ENCODE results near the gene RAB44. TPM values are rescaled to one million over a fixed set of nuclear protein-coding genes. Genes with fewer than 3 reads are reported as not detected.

Gene RAB44
- total RNA-seq, 1 experiment from 2014 or later = not detected

GRCh38 chr6:36682328-36683144 is 15.1 kb upstream of the RAB44 start:
- in situ Hi-C loops (cut with HindIII; ENCODE audit: low pct_unique_long_range_greater_than_20kb, low sequenced_read_pairs) = no loop called here
- no peak for DNase-seq (ENCODE audit: low read depth, low spot score)

DNA sequence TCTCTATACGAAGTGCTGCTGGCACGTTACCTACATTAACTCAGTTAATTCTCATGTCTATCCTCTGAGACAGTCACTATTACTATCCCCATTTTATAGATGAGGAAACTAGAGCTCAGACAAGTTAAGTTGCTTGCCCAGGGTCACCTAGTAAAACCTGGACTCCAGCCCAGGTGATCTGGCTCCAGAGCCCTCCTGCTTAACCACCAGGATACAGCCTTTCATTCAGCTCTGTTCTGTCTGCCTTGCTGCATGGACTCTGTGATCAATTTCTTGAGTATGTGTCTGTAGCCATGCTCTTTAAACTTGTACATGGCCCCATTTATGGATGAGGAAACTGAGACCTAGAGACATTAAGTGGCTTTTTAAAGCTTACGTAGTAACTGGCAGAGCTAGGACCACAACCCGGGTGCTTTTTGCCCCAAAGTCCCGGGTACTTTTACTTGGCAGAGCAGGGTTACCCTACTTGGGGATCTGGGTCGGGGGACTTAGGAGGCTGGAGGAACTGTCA is 14.4 kb upstream of the RAB44 start:
- in situ Hi-C loops (cut with HindIII; ENCODE audit: low pct_unique_long_range_greater_than_20kb, low sequenced_read_pairs) = no loop called here

DNA sequence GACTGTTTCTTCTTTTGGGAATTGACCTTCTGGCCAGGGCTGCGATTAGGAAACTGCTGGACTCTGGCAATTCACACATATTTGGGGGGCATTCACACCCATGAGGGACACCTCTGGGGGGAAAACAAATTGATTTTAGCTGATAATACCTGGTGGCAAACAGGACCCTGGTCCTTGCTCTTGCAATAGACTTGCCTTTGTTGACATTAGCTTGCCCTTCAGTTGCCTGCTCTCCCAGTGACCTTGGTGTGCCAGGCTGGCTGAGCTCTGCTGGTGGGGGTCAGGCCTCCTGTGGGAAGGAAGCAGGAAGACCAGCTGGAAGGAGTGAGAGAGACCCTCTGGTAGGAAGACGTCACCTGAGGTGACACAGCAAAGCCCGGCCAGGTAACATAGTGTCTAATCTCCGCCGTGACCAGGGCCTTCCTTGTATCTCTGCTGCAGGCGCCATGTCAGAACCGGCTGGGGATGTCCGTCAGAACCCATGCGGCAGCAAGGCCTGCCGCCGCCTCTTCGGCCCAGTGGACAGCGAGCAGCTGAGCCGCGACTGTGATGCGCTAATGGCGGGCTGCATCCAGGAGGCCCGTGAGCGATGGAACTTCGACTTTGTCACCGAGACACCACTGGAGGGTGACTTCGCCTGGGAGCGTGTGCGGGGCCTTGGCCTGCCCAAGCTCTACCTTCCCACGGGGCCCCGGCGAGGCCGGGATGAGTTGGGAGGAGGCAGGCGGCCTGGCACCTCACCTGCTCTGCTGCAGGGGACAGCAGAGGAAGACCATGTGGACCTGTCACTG is 13.8 kb upstream of the RAB44 start:
- in situ Hi-C loops (cut with HindIII; ENCODE audit: low pct_unique_long_range_greater_than_20kb, low sequenced_read_pairs) = no loop called here
- no peak for DNase-seq (ENCODE audit: low read depth, low spot score)

More for the DNA sequence above, 14.4 kb upstream of the RAB44 start:
- DNase-seq (ENCODE audit: low read depth, low spot score) = no peak

DNA sequence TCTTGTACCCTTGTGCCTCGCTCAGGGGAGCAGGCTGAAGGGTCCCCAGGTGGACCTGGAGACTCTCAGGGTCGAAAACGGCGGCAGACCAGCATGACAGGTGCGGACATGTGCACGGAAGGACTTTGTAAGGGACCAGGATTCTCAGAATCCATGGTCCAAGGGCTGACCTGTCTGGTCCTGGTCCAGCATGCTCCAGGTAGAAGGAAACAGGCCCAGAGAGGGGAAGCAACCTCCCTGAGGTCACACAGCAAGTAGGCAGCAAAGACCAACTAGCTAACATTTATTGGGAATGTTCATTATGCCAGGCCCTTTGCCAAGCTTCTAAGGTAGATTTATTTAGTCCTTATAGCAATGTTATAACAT is 13.2 kb upstream of the RAB44 start:
- DNase-seq (ENCODE audit: low read depth, low spot score) = no peak
- in situ Hi-C loops (cut with HindIII; ENCODE audit: low pct_unique_long_range_greater_than_20kb, low sequenced_read_pairs) = no loop called here

DNA sequence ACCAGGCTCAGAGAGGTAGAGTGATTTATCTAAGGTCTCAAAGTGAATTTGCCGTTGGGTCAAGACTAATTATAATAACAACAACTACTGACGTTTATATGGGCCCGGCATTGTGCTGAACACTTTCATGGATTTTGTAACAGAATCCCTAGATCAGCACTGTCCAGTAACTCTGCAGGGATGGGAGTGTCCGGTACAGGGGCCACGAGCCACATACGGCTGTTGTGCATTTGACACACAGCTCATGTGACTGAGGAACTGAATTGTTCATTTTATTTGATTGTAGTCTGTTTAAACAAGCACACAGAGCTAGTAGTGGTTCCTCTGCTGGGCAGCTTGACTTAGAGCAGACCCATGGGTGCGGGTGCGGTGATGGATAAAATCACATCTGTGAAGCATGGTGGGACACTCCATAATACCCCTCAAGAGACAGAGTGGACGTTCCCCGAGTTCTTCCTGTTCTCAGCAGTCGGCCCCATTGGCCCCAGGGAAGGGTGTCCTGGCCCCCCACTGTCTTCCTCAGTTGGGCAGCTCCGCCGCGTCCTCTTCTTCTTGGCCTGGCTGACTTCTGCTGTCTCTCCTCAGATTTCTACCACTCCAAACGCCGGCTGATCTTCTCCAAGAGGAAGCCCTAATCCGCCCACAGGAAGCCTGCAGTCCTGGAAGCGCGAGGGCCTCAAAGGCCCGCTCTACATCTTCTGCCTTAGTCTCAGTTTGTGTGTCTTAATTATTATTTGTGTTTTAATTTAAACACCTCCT is 12.3 kb upstream of the RAB44 start:
- in situ Hi-C loops (cut with HindIII; ENCODE audit: low pct_unique_long_range_greater_than_20kb, low sequenced_read_pairs) = no loop called here

GRCh38 chr6:36685926-36686667 is 11.5 kb upstream of the RAB44 start:
- DNase-seq (ENCODE audit: low read depth, low spot score) = no peak
- in situ Hi-C loops (cut with HindIII; ENCODE audit: low pct_unique_long_range_greater_than_20kb, low sequenced_read_pairs) = no loop called here

More for the DNA sequence above, 12.3 kb upstream of the RAB44 start:
- DNase-seq (ENCODE audit: low read depth, low spot score) = no peak

DNA sequence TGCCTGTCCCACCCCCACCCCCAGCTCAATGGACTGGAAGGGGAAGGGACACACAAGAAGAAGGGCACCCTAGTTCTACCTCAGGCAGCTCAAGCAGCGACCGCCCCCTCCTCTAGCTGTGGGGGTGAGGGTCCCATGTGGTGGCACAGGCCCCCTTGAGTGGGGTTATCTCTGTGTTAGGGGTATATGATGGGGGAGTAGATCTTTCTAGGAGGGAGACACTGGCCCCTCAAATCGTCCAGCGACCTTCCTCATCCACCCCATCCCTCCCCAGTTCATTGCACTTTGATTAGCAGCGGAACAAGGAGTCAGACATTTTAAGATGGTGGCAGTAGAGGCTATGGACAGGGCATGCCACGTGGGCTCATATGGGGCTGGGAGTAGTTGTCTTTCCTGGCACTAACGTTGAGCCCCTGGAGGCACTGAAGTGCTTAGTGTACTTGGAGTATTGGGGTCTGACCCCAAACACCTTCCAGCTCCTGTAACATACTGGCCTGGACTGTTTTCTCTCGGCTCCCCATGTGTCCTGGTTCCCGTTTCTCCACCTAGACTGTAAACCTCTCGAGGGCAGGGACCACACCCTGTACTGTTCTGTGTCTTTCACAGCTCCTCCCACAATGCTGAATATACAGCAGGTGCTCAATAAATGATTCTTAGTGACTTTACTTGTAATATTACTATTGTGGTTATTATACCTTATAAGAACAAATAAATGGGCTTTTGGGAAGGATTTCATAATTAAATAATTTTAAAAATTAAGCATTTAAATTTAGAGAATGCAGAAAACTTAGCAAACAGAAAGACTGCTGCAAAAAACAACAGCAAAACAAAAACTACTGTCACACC is 10.7 kb upstream of the RAB44 start:
- no peak for DNase-seq (ENCODE audit: low read depth, low spot score)
- in situ Hi-C loops (cut with HindIII; ENCODE audit: low pct_unique_long_range_greater_than_20kb, low sequenced_read_pairs) = no loop called here

DNA sequence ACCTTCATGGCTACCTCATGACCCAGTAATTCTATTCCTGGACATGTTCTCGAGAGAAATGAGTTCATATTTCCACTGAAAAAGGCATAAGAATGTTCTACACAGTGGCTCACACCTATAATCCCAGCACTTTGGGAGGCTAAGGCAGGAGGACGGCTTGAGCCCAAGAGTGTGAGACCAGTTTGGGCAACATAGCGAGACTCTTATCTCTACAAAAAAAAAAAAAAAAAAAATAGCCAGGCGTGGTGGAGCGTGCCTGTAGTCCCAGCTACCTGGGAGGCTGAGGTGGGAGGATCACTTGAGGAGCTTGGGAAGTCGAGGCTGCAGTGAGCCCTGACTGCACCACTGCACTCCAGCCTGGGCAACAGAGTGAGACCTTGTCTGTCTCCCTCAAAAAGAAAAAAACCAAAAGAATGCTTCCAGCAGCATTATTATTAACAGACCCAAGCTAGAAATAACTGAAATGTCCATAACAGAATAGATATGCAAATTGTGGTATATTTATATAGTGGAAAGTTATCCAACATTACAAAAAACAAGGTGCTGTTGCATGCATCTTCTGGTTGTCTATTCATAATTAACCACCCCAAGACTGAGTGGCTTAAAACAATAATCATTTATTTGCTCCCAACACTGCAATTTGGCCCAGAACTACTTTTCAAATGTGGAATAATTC is 9.4 kb upstream of the RAB44 start:
- DNase-seq (ENCODE audit: low read depth, low spot score) = no peak
- in situ Hi-C loops (cut with HindIII; ENCODE audit: low pct_unique_long_range_greater_than_20kb, low sequenced_read_pairs) = no loop called here

DNA sequence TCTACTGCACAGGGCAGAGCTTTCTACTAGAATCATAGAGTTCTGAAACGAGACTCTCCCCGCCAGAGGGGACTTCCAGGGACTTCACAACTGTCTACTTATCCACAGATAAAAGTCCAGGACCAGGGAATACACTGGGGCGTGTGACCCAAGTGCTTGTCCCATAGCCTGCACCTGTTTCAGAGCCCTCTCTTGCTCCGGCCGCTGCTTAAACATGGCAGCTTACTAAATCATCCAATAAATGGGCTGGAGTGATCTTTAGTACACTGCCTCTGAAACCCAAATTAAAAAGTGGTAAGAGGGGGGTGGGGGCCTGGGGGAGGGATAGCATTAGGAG is 8.9 kb upstream of the RAB44 start:
- in situ Hi-C loops (cut with HindIII; ENCODE audit: low pct_unique_long_range_greater_than_20kb, low sequenced_read_pairs) = no loop called here
- no peak for DNase-seq (ENCODE audit: low read depth, low spot score)

DNA sequence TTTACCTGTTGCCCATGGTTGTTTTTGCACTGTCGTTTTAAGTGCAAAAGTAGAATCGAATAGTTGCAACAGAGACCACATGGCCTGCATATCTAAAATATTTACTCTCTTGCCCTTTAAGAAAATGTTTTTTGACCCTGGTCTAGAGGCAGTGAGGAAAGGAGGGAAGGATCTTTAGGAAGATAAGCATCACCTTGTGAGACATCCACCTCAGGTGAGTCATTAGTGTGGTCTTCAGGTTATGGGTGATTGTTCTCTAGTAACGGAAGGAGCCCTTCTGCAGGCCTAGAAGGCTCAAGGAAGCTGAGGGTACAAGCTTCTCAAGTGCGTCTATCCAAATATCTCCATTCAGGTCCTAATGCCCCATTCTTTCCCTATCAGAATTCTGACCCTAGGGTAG is 6.6 kb upstream of the RAB44 start:
- in situ Hi-C loops (cut with HindIII; ENCODE audit: low pct_unique_long_range_greater_than_20kb, low sequenced_read_pairs) = no loop called here
- DNase-seq (ENCODE audit: low read depth, low spot score) = no peak

DNA sequence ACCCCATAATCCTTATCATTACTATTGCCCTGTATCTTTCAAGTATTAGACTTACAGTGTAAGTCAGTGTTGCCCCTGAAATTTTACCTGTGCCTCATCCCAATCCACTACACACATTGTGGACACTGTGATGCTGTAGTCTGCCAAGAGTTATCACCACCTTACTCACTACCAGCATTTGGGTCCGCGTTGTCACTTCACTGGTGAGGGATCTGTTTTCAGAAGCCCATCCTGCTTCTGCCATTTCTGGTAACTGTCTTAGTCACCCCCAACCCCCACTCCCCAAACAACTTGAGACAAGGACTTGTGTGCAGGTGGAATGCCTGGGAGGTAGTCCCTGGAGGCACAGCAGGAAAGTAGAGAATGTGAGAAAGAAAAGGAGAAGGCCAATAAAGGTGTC is 6.0 kb upstream of the RAB44 start:
- DNase-seq (ENCODE audit: low read depth, low spot score) = no peak
- in situ Hi-C loops (cut with HindIII; ENCODE audit: low pct_unique_long_range_greater_than_20kb, low sequenced_read_pairs) = no loop called here

DNA sequence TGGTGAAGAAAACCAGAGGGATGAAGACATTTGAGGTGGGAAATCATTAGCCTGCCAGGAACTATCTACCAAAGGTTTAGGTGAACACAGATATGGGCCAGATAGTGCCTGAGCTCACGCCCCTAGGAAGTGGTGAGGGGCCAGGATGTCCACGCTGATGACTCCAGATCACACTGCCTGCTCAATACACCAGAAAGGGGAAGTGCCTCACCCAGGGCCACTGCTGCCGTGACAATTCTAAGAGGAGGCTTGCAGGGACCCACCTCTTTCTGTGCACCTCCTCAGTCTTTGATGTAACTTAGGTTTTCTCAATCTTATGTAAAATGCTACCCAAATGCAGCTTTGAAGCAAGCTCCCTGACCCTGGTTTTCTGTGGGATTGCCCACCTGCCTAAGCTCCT is 5.4 kb upstream of the RAB44 start:
- in situ Hi-C loops (cut with HindIII; ENCODE audit: low pct_unique_long_range_greater_than_20kb, low sequenced_read_pairs) = no loop called here
- DNase-seq (ENCODE audit: low read depth, low spot score) = no peak

- DNase-seq (ENCODE audit: low read depth, low spot score) = no peak
- in situ Hi-C loops (cut with HindIII; ENCODE audit: low pct_unique_long_range_greater_than_20kb, low sequenced_read_pairs) = no loop called here
Measured at GRCh38 chr6:36692861-36693702, 4.5 kb upstream of the RAB44 start.

DNA sequence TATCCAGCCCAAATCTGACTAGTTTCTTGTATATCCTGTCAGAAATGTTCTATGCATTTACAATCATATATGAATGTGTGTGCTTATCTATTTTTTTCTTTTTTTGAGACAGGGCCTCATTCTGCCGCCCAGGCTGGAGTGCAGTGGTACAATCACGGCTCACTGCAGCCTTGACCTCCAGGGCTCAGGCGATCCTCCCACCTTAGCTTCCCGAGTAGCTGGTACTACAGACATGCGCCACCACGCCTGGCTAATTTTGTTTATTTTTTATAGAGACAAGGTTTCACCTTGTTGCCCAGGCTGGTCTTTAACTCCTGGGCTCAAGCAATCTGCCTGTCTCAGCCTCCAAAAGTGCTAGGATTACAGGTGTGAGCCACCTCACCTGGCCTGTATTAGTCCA is 3.0 kb upstream of the RAB44 start:
- DNase-seq (ENCODE audit: low read depth, low spot score) = no peak
- in situ Hi-C loops (cut with HindIII; ENCODE audit: low pct_unique_long_range_greater_than_20kb, low sequenced_read_pairs) = no loop called here

- DNase-seq (ENCODE audit: low read depth, low spot score) = no peak
- in situ Hi-C loops (cut with HindIII; ENCODE audit: low pct_unique_long_range_greater_than_20kb, low sequenced_read_pairs) = no loop called here
Measured at GRCh38 chr6:36695414-36695813, 2.2 kb upstream of the RAB44 start.

DNA sequence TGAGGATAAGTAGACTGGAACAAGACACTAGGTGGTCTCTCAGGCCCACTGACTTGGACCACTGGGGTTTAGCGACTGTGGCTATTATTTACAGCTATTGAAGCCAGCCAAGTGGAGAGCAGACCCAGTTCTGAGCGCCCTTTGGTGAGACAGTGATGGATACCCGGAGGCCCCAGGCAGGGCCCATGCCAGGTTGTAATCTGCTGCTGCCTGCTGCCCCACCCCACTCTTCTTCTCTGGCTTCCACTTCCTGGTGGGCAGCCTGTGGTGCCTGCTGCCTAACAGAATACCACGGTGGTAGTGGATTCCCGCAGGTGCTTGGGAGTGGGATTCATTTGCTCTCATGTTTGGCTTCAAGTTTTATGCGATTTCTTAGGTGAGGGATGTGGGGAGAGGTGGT is 570 bp downstream of the RAB44 start:
- in situ Hi-C loops (cut with HindIII; ENCODE audit: low pct_unique_long_range_greater_than_20kb, low sequenced_read_pairs) = no loop called here

More for the DNA sequence above, 570 bp downstream of the RAB44 start:
- DNase-seq (ENCODE audit: low read depth, low spot score) = no peak

Measured in SK-MEL-5 (cell line).